HG03175 (cell line): Measurements from ENCODE around the gene PAOX.
"Not testable (repeated sequence)": the region's sequence is repeated elsewhere in the genome, so short reads cannot be mapped to it uniquely, and the experiment has no call there.

ENCODE experiments used
- ATAC-seq: cut with Tn5 transposase; IDR thresholded peaks from one replicate; pipeline ENCODE4 v1.9.1; 2021; ENCODE audit warnings: mild to moderate bottlenecking, moderate library complexity; ENCODE audit not compliant: unreplicated experiment

Gene PAOX

GRCh38 chr10:133431888-133432613, 53.0 kb downstream of the PAOX start:
- not testable (repeated sequence) for ATAC-seq

DNA sequence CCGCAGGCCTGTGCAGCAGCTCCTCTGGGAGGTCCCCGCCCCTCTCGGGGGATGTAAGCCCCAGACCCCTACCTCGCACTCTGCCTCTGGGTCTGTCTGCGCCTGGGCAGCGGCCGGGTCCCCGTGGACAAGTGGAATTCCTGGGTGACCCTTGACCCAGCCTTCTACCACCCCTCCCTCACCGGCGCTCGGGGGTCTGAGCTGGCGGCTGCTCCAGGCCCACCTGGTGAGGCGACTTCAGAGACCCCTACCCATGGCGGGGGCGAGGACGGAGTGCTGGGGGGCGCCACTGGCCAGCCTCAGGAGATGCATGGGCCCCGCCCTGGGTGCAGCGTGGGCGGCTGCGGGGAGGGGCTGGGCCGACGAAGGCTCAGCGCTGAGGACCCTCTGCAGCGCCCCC, 53.7 kb downstream of the PAOX start:
- ATAC-seq: not testable (repeated sequence)

DNA sequence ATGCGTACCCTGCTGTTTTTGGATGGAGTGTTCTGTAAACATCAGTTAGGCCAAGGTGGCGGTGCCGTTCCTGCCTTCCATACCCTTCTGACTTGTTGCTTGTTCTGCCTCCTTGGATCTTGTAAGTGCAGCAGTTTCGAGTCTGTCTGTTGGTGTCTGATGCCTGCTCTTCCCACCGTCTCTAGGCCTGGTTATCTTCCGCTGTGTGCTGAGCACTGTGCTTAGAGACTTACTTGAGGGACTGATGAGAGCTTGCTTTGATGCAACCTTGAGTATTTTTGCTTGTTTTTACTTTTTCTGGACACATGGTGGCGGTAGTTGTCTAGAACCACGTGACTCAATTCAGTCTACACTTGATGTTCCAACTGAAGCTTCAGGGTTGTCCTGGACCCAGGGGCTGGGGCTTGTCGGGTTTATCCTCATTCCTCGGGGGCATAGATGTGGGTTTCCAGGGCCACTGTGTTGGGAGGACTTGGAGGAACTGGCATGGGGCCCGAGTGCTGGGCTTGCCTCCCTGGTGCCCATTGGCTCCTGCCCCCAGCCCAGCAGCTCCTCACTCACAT, 59.7 kb downstream of the PAOX start:
- ATAC-seq: peak; percentile 50

DNA sequence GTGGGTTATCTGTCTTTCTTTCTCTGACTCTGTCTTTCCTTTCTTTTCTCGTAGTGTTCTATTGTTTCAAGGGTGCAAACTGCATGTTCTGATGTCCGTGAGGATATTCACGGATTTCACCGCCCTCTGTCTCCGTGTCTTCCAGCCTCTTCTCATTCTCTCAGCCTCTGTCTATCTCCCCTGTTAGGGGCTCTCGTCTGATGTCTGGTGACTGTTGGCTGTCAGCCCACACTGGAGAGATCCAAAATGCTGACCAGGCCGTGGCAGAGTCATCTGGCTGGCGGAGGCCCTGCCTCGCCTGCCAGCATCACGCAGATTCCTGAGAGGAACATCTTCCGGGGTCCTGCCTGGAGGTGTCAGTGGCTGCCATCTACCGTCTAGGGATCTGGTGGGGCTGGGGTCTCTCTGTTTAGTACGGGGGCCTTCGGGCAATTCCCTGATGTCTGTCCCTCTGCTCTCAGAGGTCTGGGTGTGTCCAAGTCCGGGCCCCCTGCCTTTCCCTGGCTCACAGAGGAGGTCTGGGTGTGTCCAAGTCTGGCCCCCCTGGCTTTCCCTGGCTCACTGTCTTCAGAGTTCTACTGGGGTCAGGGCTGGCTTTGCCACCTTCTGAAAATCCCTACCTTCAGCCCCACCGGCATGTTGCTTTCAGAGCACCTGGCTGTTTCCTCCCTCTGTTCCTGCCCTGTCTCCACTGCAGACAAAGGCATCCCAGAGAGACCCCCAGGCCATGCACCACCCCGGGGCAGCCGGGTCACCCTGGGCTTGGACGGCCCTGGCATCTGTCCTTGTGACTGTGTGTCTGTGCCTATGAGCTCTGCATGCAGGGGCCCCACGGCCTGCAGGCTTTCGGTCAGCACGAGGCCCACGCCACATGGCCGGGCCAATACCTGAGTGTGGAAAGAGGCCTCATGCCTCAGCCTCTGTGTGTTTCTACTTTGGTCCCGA, 60.7 kb downstream of the PAOX start:
- ATAC-seq: no peak

DNA sequence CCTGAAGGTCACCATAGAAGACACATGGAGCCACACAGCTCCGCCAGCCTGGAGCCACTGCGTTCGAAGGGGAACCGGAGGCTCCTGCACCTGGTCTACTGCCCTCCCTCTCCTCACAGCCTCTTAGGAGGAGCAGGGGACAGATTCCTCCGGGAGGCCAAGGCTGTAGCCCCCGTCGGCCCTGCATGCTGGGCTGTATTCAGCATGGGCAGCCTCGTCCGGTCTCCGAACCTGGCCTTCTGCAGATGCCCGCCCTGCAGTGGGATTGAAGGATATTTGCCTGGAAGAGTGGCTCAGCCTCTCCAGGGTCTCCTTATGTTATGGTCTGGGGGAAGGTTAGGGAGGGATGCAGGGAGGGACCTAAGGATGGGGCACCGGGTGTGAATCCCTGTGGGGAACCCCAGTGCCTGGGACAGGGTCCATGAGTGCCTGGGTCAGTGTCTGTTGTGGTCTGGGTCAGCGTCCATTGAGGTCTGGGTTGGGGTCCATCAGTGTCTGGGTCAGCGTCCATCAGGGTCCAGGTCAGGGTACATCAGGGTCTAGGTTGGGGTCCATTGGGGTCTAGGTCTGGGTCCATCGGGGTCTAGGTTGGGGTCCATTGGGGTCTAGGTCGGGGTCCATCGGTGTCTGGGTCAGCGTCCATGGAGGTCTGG, 61.7 kb downstream of the PAOX start:
- no peak for ATAC-seq
